ENCODE data around the gene SLC39A11. TPM values are rescaled to one million over a fixed set of nuclear protein-coding genes. Genes with fewer than 3 reads are reported as not detected.

The SLC39A11 gene
- total RNA-seq, 6 donors from 2014 or later: 16.3 to 57.6 (median 29.5) TPM

GRCh38 chr17:72611172-72611571 is 481.3 kb downstream of the SLC39A11 start:
- no peak for DNase-seq
- Histone ChIP-seq H3K36me3 (no peaks in the 10 kb centered on the region), H3K27ac (no peak overlapping the region), H3K4me1 (no peaks in the 10 kb centered on the region), H3K9me3 (peaks cover 0 to 4% (median 2%) of the 10 kb centered on the region in 4 donors), H3K4me3 (no peak overlapping the region), H3K27me3 (no peaks in the 10 kb centered on the region)
- no peak for ATAC-seq (ENCODE audit: low FRiP score in 2 of 2)
- 76 to 79% methylated on average over 9 of the region's 9 CpGs for WGBS, 2 donors
- TF ChIP-seq CTCF (IDR thresholded peaks at IDR 0.05) (no peak), POLR2AphosphoS5 (IDR thresholded peaks at IDR 0.05) (no peak), POLR2A (IDR thresholded peaks at IDR 0.05) (no peak), EP300 (IDR thresholded peaks at IDR 0.05) (no peak)

DNA sequence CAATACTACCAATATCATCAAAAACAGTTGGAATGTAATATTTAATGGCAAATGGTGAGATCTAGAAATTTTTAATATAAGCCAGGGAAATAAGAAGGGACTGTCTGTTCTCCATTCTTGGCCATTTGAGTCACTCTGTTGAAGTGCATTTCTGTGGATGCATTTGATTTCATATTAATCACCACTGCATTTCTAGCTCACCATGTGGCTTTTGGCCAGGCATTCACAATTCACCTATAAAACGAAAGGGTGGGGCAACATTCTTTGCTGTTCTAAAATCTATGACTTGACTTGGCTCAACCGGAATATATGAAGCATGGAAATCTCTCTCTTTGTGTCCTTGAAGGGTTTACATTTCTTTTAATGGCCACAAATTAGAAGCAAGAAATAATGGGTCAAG is 483.0 kb downstream of the SLC39A11 start:
- TF ChIP-seq POLR2AphosphoS5 (IDR thresholded peaks at IDR 0.05): no peak
- no peak for TF ChIP-seq EP300 (IDR thresholded peaks at IDR 0.05)
- no peak for TF ChIP-seq POLR2A (IDR thresholded peaks at IDR 0.05)
- TF ChIP-seq CTCF (IDR thresholded peaks at IDR 0.05): no peak
- no peak overlapping the region for H3K27ac ChIP-seq

GRCh38 chr17:72608436-72608835 is 484.1 kb downstream of the SLC39A11 start:
- TF ChIP-seq EP300 (IDR thresholded peaks at IDR 0.05) (no peak), CTCF (IDR thresholded peaks at IDR 0.05) (no peak), POLR2A (IDR thresholded peaks at IDR 0.05) (no peak), POLR2AphosphoS5 (IDR thresholded peaks at IDR 0.05) (no peak)
- Histone ChIP-seq H3K27me3 (no peaks in the 10 kb centered on the region), H3K9me3 (peaks cover 0 to 4% (median 2%) of the 10 kb centered on the region in 4 donors), H3K4me3 (no peak overlapping the region), H3K36me3 (no peaks in the 10 kb centered on the region), H3K4me1 (no peaks in the 10 kb centered on the region), H3K27ac (no peak overlapping the region)
- no peak for ATAC-seq (ENCODE audit: low FRiP score in 2 of 2)
- WGBS, 2 donors: 92% methylated on average over 2 of the region's 2 CpGs
- no peak for DNase-seq

More for the DNA sequence above, 483.0 kb downstream of the SLC39A11 start:
- H3K4me3 ChIP-seq: no peak overlapping the region
- no peaks in the 10 kb centered on the region for H3K36me3 ChIP-seq
- 77 to 79% methylated on average over 2 of the region's 2 CpGs for WGBS, 2 donors
- DNase-seq: no peak
- H3K4me1 ChIP-seq: no peaks in the 10 kb centered on the region
- peaks cover 0 to 4% (median 2%) of the 10 kb centered on the region in 4 donors for H3K9me3 ChIP-seq
- ATAC-seq (ENCODE audit: low FRiP score in 2 of 2): no peak
- no peaks in the 10 kb centered on the region for H3K27me3 ChIP-seq

- H3K27ac ChIP-seq: no peak overlapping the region
- TF ChIP-seq POLR2AphosphoS5 (IDR thresholded peaks at IDR 0.05) (no peak), EP300 (IDR thresholded peaks at IDR 0.05) (no peak), CTCF (IDR thresholded peaks at IDR 0.05) (no peak), POLR2A (IDR thresholded peaks at IDR 0.05) (no peak)
- H3K27me3 ChIP-seq: no peaks in the 10 kb centered on the region
- H3K9me3 ChIP-seq: peaks cover 0 to 4% (median 2%) of the 10 kb centered on the region in 4 donors
- H3K4me3 ChIP-seq: no peak overlapping the region
- no peaks in the 10 kb centered on the region for H3K4me1 ChIP-seq
- no peaks in the 10 kb centered on the region for H3K36me3 ChIP-seq
- no peak for DNase-seq
- no peak for ATAC-seq (ENCODE audit: low FRiP score in 2 of 2)
These were observed 485.8 kb downstream of the SLC39A11 start for GRCh38 chr17:72606656-72607055.

DNA sequence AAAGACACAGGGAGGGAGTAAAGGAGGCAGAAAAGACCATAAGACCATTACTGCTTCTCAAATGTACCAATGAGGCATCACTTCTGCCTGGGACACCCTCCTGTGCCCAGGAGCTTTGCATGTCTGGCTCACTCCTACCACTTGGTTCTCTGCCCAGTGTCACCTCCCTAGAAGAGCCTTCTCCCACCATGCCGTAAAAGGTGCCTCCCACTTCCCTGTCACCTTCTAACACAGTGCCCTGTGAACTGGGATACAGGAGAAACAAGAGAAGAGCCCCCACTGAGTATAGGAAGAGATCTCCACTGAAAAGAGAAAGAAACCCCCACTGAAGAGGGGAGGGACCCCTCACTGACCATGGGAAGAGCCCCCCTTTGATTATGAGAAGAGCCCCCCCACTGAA is 486.9 kb downstream of the SLC39A11 start:
- H3K4me3 ChIP-seq: no peak overlapping the region
- 20 to 67% methylated on average over 1 of the region's 1 CpG for WGBS, 2 donors
- no peaks in the 10 kb centered on the region for H3K36me3 ChIP-seq
- H3K9me3 ChIP-seq: peaks cover 0 to 4% (median 2%) of the 10 kb centered on the region in 4 donors
- TF ChIP-seq EP300 (IDR thresholded peaks at IDR 0.05) (no peak), CTCF (IDR thresholded peaks at IDR 0.05) (no peak), POLR2AphosphoS5 (IDR thresholded peaks at IDR 0.05) (no peak), POLR2A (IDR thresholded peaks at IDR 0.05) (no peak)
- DNase-seq (no peak), ATAC-seq (ENCODE audit: low FRiP score in 2 of 2) (no peak)
- H3K4me1 ChIP-seq: no peaks in the 10 kb centered on the region
- H3K27me3 ChIP-seq: no peaks in the 10 kb centered on the region
- no peak overlapping the region for H3K27ac ChIP-seq

Measured in upper lobe of left lung (tissue), 6 donors.